MV-4-11 (cell line): Measurements from ENCODE around the gene B4GALNT3.

ENCODE experiments used
- DNase-seq: peaks from one replicate; lab custom pipeline; 2025; lab: John Stamatoyannopoulos, UW

Gene B4GALNT3

GRCh38 chr12:559208-559905 is 99.6 kb downstream of the B4GALNT3 start:
- no peak for DNase-seq

- DNase-seq, result peak; percentile 55
Measured at GRCh38 chr12:559906-560455, 100.2 kb downstream of the B4GALNT3 start.

GRCh38 chr12:560691-561390 is 101.1 kb downstream of the B4GALNT3 start:
- DNase-seq, result no peak

- no peak for DNase-seq
Measured at GRCh38 chr12:561391-561705, 101.6 kb downstream of the B4GALNT3 start.

GRCh38 chr12:561908-562593 is 102.3 kb downstream of the B4GALNT3 start:
- peak; percentile 86 for DNase-seq

- DNase-seq, result no peak
Measured at GRCh38 chr12:562634-563033, 102.9 kb downstream of the B4GALNT3 start.

- DNase-seq, result no peak
Measured at GRCh38 chr12:563250-563781, 103.6 kb downstream of the B4GALNT3 start.

GRCh38 chr12:563787-564298 is 104.1 kb downstream of the B4GALNT3 start:
- DNase-seq, result peak; percentile 9

- DNase-seq, result no peak
Measured at GRCh38 chr12:565161-565560, 105.4 kb downstream of the B4GALNT3 start.

- DNase-seq, result no peak
Measured at GRCh38 chr12:565589-566105, 105.9 kb downstream of the B4GALNT3 start.

- DNase-seq, result no peak
Measured at GRCh38 chr12:568486-568885, 108.7 kb downstream of the B4GALNT3 start.

- no peak for DNase-seq
Measured at GRCh38 chr12:569091-569676, 109.4 kb downstream of the B4GALNT3 start.

- DNase-seq, result peak; percentile 52
Measured at GRCh38 chr12:569803-570434, 110.2 kb downstream of the B4GALNT3 start.

- no peak for DNase-seq
Measured at GRCh38 chr12:570435-570920, 110.7 kb downstream of the B4GALNT3 start.

GRCh38 chr12:570921-571794 is 111.4 kb downstream of the B4GALNT3 start:
- DNase-seq, result no peak

- DNase-seq, result no peak
Measured at GRCh38 chr12:571795-572531, 112.2 kb downstream of the B4GALNT3 start.

- no peak for DNase-seq
Measured at GRCh38 chr12:572532-572899, 112.8 kb downstream of the B4GALNT3 start.

GRCh38 chr12:573232-573631 is 113.5 kb downstream of the B4GALNT3 start:
- DNase-seq, result no peak

GRCh38 chr12:574475-575128 is 114.9 kb downstream of the B4GALNT3 start:
- DNase-seq, result no peak
